MM.1S (cell line): ENCODE results near the gene CD40LG.

ENCODE experiments used
- DNase-seq: peaks from one replicate; pipeline ENCODE4 v3.0.0-alpha.2; 2015
- H2AFZ ChIP-seq: fragments of 300-600 bp; sonication (generic); 2 replicates; pipeline ENCODE4 v1.6.0; 2016; ENCODE audit warnings: antibody characterized with exemption, low read length
- H3F3A ChIP-seq: fragments of 300-600 bp; sonication (generic); 2 replicates; pipeline ENCODE4 v1.6.1; 2016; ENCODE audit warnings: mild to moderate bottlenecking, antibody characterized with exemption, low read length, moderate library complexity, mixed read lengths; ENCODE audit not compliant: insufficient read depth
- H3K27ac ChIP-seq: fragments of 300-600 bp; sonication (generic); 2 replicates; pipeline ENCODE4 v1.5.1; 2016; ENCODE audit warnings: mild to moderate bottlenecking, low read length
- H3K27me3 ChIP-seq: fragments of 300-600 bp; sonication (generic); replicated peaks from 2 replicates; pipeline ENCODE4 v1.6.0; 2016; ENCODE audit warnings: low read length; ENCODE audit not compliant: insufficient read depth
- H3K36me3 ChIP-seq: fragments of 300-600 bp; sonication (generic); replicated peaks from 2 replicates; pipeline ENCODE4 v1.6.1; 2016; ENCODE audit warnings: mild to moderate bottlenecking, low read length, mixed read lengths; ENCODE audit not compliant: insufficient read depth
- H3K4me1 ChIP-seq: fragments of 300-600 bp; sonication (generic); 2 replicates; pipeline ENCODE4 v1.6.1; 2016; ENCODE audit warnings: low read length, mixed read lengths
- H3K4me2 ChIP-seq: fragments of 300-600 bp; sonication (generic); 2 replicates; pipeline ENCODE4 v1.6.0; 2016; ENCODE audit warnings: low read depth, low read length
- H3K4me3 ChIP-seq: fragments of 300-600 bp; sonication (generic); 2 replicates; pipeline ENCODE4 v1.5.1; 2016; ENCODE audit warnings: low read length, mixed read lengths
- H3K79me2 ChIP-seq: fragments of 300-600 bp; sonication (generic); 2 replicates; pipeline ENCODE4 v1.6.1; 2016; ENCODE audit warnings: mixed run types, low read length, mixed read lengths
- H3K9ac ChIP-seq: fragments of 300-600 bp; sonication (generic); 2 replicates; pipeline ENCODE4 v1.6.1; 2016; ENCODE audit warnings: low read length, mixed read lengths
- H3K9me2 ChIP-seq: fragments of 300-600 bp; sonication (generic); replicated peaks from 2 replicates; pipeline ENCODE4 v1.6.1; 2016; ENCODE audit warnings: mild to moderate bottlenecking, low read length, mixed read lengths; ENCODE audit not compliant: insufficient read depth
- H3K9me3 ChIP-seq: fragments of 300-600 bp; sonication (generic); replicated peaks from 2 replicates; pipeline ENCODE4 v1.6.1; 2016; ENCODE audit warnings: mild to moderate bottlenecking, low read length, mixed read lengths; ENCODE audit not compliant: insufficient read depth
- H4K20me1 ChIP-seq: fragments of 300-600 bp; sonication (generic); 2 replicates; pipeline ENCODE4 v1.6.1; 2016; ENCODE audit warnings: mild to moderate bottlenecking, low read length, moderate library complexity, mixed read lengths; ENCODE audit not compliant: insufficient read depth
- EZH2 ChIP-seq: fragments of 300-600 bp; sonication (generic); optimal IDR thresholded peaks from 2 replicates; pipeline ENCODE3; 2017; ENCODE audit warnings: low read depth, mild to moderate bottlenecking, antibody characterized with exemption, low read length, mixed read lengths
- EZH2phosphoT487 ChIP-seq: fragments of 300-600 bp; sonication (generic); IDR thresholded peaks from 2 replicates; pipeline ENCODE4 v1.6.1; 2018; ENCODE audit warnings: antibody characterized with exemption, low read length
- TF ChIP-seq, protein P1 (sequence below): fragments of 300-600 bp; sonication (generic); IDR thresholded peaks from 2 replicates; pipeline ENCODE4 v1.5.1; 2016; ENCODE audit warnings: antibody characterized with exemption, low read length, mixed read lengths

CD40LG gene

GRCh38 chrX:136643243-136643642 lies 4.7 kb upstream of the CD40LG start:
- H3K4me1 ChIP-seq, result no peaks in the 10 kb centered on the region
- H3F3A ChIP-seq, result no peaks in the 10 kb centered on the region
- H3K36me3 ChIP-seq, result no peaks in the 10 kb centered on the region
- no peak overlapping the region for H3K27ac ChIP-seq
- H3K4me2 ChIP-seq, result no peak overlapping the region
- no peaks in the 10 kb centered on the region for H3K79me2 ChIP-seq
- no peak overlapping the region for H3K4me3 ChIP-seq
- H3K27me3 ChIP-seq, result no peaks in the 10 kb centered on the region
- TF ChIP-seq, protein P1, sequence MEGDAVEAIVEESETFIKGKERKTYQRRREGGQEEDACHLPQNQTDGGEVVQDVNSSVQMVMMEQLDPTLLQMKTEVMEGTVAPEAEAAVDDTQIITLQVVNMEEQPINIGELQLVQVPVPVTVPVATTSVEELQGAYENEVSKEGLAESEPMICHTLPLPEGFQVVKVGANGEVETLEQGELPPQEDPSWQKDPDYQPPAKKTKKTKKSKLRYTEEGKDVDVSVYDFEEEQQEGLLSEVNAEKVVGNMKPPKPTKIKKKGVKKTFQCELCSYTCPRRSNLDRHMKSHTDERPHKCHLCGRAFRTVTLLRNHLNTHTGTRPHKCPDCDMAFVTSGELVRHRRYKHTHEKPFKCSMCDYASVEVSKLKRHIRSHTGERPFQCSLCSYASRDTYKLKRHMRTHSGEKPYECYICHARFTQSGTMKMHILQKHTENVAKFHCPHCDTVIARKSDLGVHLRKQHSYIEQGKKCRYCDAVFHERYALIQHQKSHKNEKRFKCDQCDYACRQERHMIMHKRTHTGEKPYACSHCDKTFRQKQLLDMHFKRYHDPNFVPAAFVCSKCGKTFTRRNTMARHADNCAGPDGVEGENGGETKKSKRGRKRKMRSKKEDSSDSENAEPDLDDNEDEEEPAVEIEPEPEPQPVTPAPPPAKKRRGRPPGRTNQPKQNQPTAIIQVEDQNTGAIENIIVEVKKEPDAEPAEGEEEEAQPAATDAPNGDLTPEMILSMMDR, result no peak
- H3K9me2 ChIP-seq, result no peaks in the 10 kb centered on the region
- no peak overlapping the region for H2AFZ ChIP-seq
- H4K20me1 ChIP-seq, result no peaks in the 10 kb centered on the region
- H3K9me3 ChIP-seq, result no peaks in the 10 kb centered on the region
- no peak overlapping the region for H3K9ac ChIP-seq
- DNase-seq, result no peak

GRCh38 chrX:136646602-136647239 lies 1.2 kb upstream of the CD40LG start:
- H3K4me3 ChIP-seq, result no peak overlapping the region
- H3K27ac ChIP-seq, result no peak overlapping the region
- no peaks in the 10 kb centered on the region for H3K36me3 ChIP-seq
- no peaks in the 10 kb centered on the region for H3F3A ChIP-seq
- H3K9me2 ChIP-seq, result no peaks in the 10 kb centered on the region
- H4K20me1 ChIP-seq, result no peaks in the 10 kb centered on the region
- TF ChIP-seq, protein P1, result no peak
- DNase-seq, result no peak
- no peaks in the 10 kb centered on the region for H3K4me1 ChIP-seq
- H2AFZ ChIP-seq, result no peak overlapping the region
- no peaks in the 10 kb centered on the region for H3K79me2 ChIP-seq
- no peak overlapping the region for H3K4me2 ChIP-seq
- H3K9me3 ChIP-seq, result no peaks in the 10 kb centered on the region
- H3K9ac ChIP-seq, result no peak overlapping the region
- no peaks in the 10 kb centered on the region for H3K27me3 ChIP-seq

GRCh38 chrX:136650811-136651210 lies 2.9 kb downstream of the CD40LG start:
- no peaks in the 10 kb centered on the region for H3K27me3 ChIP-seq
- no peak overlapping the region for H3K27ac ChIP-seq
- no peak overlapping the region for H3K9ac ChIP-seq
- no peaks in the 10 kb centered on the region for H3F3A ChIP-seq
- no peak for DNase-seq
- no peak overlapping the region for H2AFZ ChIP-seq
- H3K4me1 ChIP-seq, result peaks cover 10% of the 10 kb centered on the region; the same call in 1 of the 2 replicates
- no peaks in the 10 kb centered on the region for H3K9me2 ChIP-seq
- no peak overlapping the region for H3K4me3 ChIP-seq
- H3K36me3 ChIP-seq, result no peaks in the 10 kb centered on the region
- H3K9me3 ChIP-seq, result no peaks in the 10 kb centered on the region
- no peaks in the 10 kb centered on the region for H4K20me1 ChIP-seq
- TF ChIP-seq EZH2, result no peak
- TF ChIP-seq, protein P1, result no peak
- TF ChIP-seq EZH2phosphoT487, result no peak
- no peaks in the 10 kb centered on the region for H3K79me2 ChIP-seq
- H3K4me2 ChIP-seq, result no peak overlapping the region
